Ascending aorta (tissue), 2 donors: ENCODE results near the gene MLLT6. TPM values are rescaled to one million over a fixed set of nuclear protein-coding genes. Genes with fewer than 3 reads are reported as not detected.

Experiments
- DNase-seq, 2 donors: peaks; one replicate each; pipeline ENCODE4 v3.0.0-alpha.2; 2019; ENCODE audit warnings: low spot score in 2 of 2
- H3K27ac ChIP-seq, 2 donors: fragments of 200-600 bp; sonication (generic); one replicate each; pipeline ENCODE4 v1.5.1; 2016 to 2017; ENCODE audit warnings: mild to moderate bottlenecking in 1 of 2
- H3K27me3 ChIP-seq: fragments of 200-600 bp; sonication (generic); one replicate; pipeline ENCODE4 v1.5.1; 2017
- H3K36me3 ChIP-seq, 2 donors: fragments of 200-600 bp; sonication (generic); one replicate each; pipeline ENCODE4 v1.5.1; 2016
- H3K4me1 ChIP-seq, 2 donors: fragments of 200-600 bp; sonication (generic); one replicate each; pipeline ENCODE4 v1.5.1; 2016 to 2017; ENCODE audit warnings: mild to moderate bottlenecking in 1 of 2
- H3K4me3 ChIP-seq, 2 donors: fragments of 200-600 bp; sonication (generic); one replicate each; pipeline ENCODE4 v1.5.1; 2016 to 2017; ENCODE audit warnings: mild to moderate bottlenecking in 1 of 2
- H3K9me3 ChIP-seq, 2 donors: fragments of 200-600 bp; sonication (generic); one replicate each; pipeline ENCODE4 v1.5.1; 2016
- CTCF ChIP-seq, 3 experiments: fragments of 200-600 bp in 2 of 3; fragments of 450-650 bp in 1 of 3; sonication (generic) in 2 of 3; IDR thresholded peaks; one replicate each; pipeline ENCODE4 v1.5.1; 2016 to 2019; ENCODE audit warnings: antibody characterized with exemption in 3 of 3, mild to moderate bottlenecking in 1 of 3, moderate library complexity in 1 of 3
- intact Hi-C: fragments of 100-400 bp; cut with DNase I; formaldehyde crosslinking; loops from one replicate; pipeline ENCODE4 v1.15.1; 2023
- total RNA-seq: library from RNA; depleted of rRNA; stranded (reverse); fragments of >200 nt; gene quantifications from one replicate; pipeline ENCODE4 v1.1.0, GENCODE V29; 2016

MLLT6 gene
- total RNA-seq, 1 donor from 2014 or later = 100 TPM

- peaks cover 3 to 31% of the 10 kb centered on the region in 2 donors for H3K4me1 ChIP-seq
- intact Hi-C loops = no loop called here
- peak overlapping the region; percentile 43 to 67 for H3K27ac ChIP-seq
Observed at GRCh38 chr17:38743556-38744171, 38.6 kb downstream of the MLLT6 start.

GRCh38 chr17:38745545-38745944 is 40.5 kb downstream of the MLLT6 start:
- intact Hi-C loops = loop anchor here (5.0 kb wide), 1 partner anchor 68 kb away; no protein-coding TSS in a partner anchor
- Histone ChIP-seq H3K36me3 (no peaks in the 10 kb centered on the region), H3K9me3 (no peaks in the 10 kb centered on the region), H3K27ac (peak overlapping the region in 1 of 2 donors; percentile 8), H3K27me3 (no peaks in the 10 kb centered on the region), H3K4me3 (no peak overlapping the region), H3K4me1 (peaks cover 3 to 38% of the 10 kb centered on the region in 2 donors)
- no peak for TF ChIP-seq CTCF (IDR thresholded peaks at IDR 0.05)
- peak in 1 of 2 donors; percentile 63 for DNase-seq

More at GRCh38 chr17:38743556-38744171, 38.6 kb downstream of the MLLT6 start:
- TF ChIP-seq CTCF (IDR thresholded peaks at IDR 0.05) = no peak
- no peaks in the 10 kb centered on the region for H3K27me3 ChIP-seq
- DNase-seq = no peak
- H3K4me3 ChIP-seq = no peak overlapping the region
- peaks cover 9 to 14% of the 10 kb centered on the region in 2 donors for H3K36me3 ChIP-seq
- no peaks in the 10 kb centered on the region for H3K9me3 ChIP-seq

- H3K9me3 ChIP-seq = no peaks in the 10 kb centered on the region
- DNase-seq = peak in 1 of 2 donors; percentile 50
- TF ChIP-seq CTCF (IDR thresholded peaks at IDR 0.05) = no peak
- H3K4me1 ChIP-seq = peaks cover 3 to 43% of the 10 kb centered on the region in 2 donors
- peak overlapping the region; percentile 83 to 93 for H3K4me3 ChIP-seq
- intact Hi-C loops = loop anchor here (5.0 kb wide), 1 partner anchor 69 kb away; no protein-coding TSS in a partner anchor
- no peaks in the 10 kb centered on the region for H3K27me3 ChIP-seq
- H3K36me3 ChIP-seq = no peaks in the 10 kb centered on the region
- peak overlapping the region; percentile 75 to 88 for H3K27ac ChIP-seq
Observed at GRCh38 chr17:38746004-38746848, 41.2 kb downstream of the MLLT6 start.

- Histone ChIP-seq H3K27me3 (no peaks in the 10 kb centered on the region), H3K4me3 (peak overlapping the region; percentile 83 to 93), H3K4me1 (peaks cover 3 to 42% of the 10 kb centered on the region in 2 donors), H3K9me3 (no peaks in the 10 kb centered on the region), H3K36me3 (no peaks in the 10 kb centered on the region), H3K27ac (peak overlapping the region; percentile 75 to 88)
- intact Hi-C loops = loop anchor here (5.0 kb wide), 1 partner anchor 70 kb away; no protein-coding TSS in a partner anchor
- DNase-seq = peak in 1 of 2 donors; percentile 62
- no peak for TF ChIP-seq CTCF (IDR thresholded peaks at IDR 0.05)
Observed at GRCh38 chr17:38746849-38747462, 41.9 kb downstream of the MLLT6 start.

- Histone ChIP-seq H3K27ac (peak overlapping the region; percentile 75 to 88), H3K4me3 (peak overlapping the region; percentile 83 to 93), H3K27me3 (no peaks in the 10 kb centered on the region), H3K4me1 (peaks cover 3 to 36% of the 10 kb centered on the region in 2 donors), H3K9me3 (no peaks in the 10 kb centered on the region), H3K36me3 (no peaks in the 10 kb centered on the region)
- TF ChIP-seq CTCF (IDR thresholded peaks at IDR 0.05) = peak in 1 of 3 experiments; percentile 22
- intact Hi-C loops = loop anchor here (1.0 to 5.0 kb wide), 2 partner anchors 17 to 70 kb away; partner anchors contain the start of gene CISD3
- DNase-seq = no peak
Observed at GRCh38 chr17:38747463-38748148, 42.5 kb downstream of the MLLT6 start.
